Amygdala (tissue), 56 donors: ENCODE data around the gene FGF21.
"Not testable (repeated sequence)": the region's sequence is repeated elsewhere in the genome, so short reads cannot be mapped to it uniquely, and the experiment has no call there.

Source experiments
- DNase-seq, 56 donors: peaks; one replicate each; lab custom pipeline; 2025; lab: John Stamatoyannopoulos, UW

The FGF21 gene, protein sequence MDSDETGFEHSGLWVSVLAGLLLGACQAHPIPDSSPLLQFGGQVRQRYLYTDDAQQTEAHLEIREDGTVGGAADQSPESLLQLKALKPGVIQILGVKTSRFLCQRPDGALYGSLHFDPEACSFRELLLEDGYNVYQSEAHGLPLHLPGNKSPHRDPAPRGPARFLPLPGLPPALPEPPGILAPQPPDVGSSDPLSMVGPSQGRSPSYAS

GRCh38 chr19:48755084-48755641 lies at the start of gene FGF21:
Gene FGF21 (plus strand): TSS chr19:48755524. CDS start chr19:48756237, 713 bp downstream.
- DNase-seq: no peak

DNA sequence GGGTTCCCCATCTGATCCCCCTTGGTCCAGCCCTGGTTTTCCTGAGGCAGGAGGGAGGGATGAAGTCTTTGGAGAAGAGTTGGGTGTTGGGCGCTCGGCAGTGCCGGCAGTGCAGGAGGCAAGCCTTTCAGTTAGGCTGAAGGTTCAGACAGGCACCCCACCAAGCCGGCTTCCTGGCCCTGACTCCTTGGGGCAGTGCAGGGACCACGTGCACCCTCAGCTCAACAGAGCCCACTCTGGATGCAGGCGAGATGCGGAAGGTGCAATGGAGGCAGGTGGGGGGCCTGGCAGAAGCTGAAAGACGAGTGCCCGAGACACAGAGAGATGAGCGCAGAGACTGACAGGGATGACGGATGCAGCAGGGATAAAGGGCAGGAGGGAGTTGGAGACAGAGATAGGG lies 46.9 kb upstream of the FGF21 start:
- no peak for DNase-seq

- DNase-seq: no peak
Observed at GRCh38 chr19:48711106-48711662, 44.1 kb upstream of the FGF21 start.

- peak in 4 of 56 donors; percentile 29 to 58 (median 46) for DNase-seq
Observed at GRCh38 chr19:48713041-48713863, 42.1 kb upstream of the FGF21 start.

- DNase-seq: peak; percentile 86 to 100 (median 99)
Observed at GRCh38 chr19:48713864-48714755, 41.2 kb upstream of the FGF21 start.

- peak in 1 of 56 donors; percentile 13 for DNase-seq
Observed at GRCh38 chr19:48714759-48715675, 40.3 kb upstream of the FGF21 start.

GRCh38 chr19:48715681-48716171 lies 39.6 kb upstream of the FGF21 start:
- DNase-seq: peak in 1 of 56 donors; percentile 27

GRCh38 chr19:48716562-48717291 lies 38.6 kb upstream of the FGF21 start:
- peak in 52 of 56 donors; percentile 8 to 81 (median 56) for DNase-seq

DNA sequence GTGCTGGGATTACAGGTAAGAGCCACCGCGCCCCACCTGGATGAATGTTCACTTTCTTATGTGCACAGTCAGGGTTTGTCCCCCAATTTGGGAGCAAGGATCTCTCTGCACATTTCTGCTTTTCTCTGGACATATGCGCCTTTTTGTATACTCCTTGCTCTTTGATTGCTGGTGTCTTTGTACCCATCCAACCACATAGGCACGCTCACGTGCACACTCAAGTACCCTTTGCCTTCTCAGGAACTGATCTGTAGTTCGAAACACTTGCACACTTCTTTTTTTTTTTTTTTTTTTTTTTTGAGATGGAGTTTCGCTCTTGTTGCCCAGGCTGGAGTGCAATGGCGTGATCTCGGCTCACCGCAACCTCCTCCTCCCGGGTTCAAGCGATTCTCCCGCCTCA lies 37.2 kb upstream of the FGF21 start:
- not testable (repeated sequence) for DNase-seq

- no peak for DNase-seq
Observed at GRCh38 chr19:48718711-48719231, 36.6 kb upstream of the FGF21 start.

DNA sequence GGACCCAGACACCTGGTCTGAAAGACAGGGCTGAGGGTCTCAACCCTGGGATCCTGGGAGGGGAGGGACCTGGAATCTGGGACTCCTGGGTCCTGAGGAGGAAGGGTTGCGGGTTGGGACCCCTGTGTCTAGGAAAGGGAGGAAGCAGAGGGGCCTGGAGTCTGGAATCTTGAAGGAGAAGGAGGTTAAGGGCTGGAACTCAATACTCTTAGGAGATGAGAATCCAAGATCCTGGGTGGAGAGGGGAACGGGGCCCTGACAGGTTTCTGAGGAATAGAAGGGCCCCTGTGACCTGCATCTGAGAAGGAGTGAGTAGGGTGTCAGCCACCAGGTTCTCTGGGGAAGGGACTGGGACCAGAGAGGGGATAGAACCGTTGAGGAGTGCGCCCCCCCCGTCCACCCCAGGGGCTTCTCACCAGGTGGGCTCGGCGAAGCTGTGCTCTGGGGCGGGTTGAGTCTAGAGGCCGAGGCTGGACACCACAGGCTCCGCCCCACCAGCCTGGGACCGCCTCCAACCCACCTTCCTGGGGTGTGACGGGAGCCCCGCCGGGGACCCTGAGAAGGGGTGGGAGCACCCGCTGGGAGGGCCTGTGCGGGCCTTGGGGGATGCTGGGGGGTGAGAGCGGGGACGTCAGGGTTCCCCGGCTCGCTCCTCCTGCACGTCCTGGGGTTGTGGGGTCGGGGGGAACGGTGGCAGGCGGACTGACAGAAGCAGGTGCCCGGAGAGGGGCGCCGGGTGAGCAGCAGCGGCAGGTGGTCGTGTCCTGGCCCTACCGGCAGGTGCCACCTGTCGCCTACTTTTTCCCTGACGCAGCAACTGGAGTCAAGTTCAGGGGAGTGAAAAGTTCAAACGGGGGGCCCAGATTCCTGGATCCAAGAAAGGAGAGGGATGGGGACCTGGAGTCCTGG lies 35.8 kb upstream of the FGF21 start, which contains the start of gene MAMSTR:
Gene MAMSTR, minus strand, starts transcription at position 463 of the 909 bp plus-strand sequence. CDS start 694 bp downstream, outside the sequence.
- DNase-seq: no peak

DNA sequence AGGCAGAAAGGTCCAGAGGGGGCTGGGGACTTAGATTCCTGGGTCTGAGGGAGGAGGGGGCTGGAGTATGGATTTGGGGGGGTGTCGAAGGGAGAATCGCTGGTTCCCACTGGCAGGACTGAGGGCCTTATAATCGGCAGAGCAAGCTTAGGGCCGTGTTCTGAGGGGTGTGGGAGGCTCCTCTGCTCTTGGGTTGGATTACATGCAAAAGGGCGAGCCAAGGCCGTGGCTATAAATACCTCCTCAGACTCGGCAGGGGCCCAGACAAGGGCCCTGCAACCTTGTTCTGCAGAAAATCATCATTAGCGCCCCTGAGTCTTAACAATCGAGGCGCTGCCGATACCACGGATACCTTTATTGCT lies 35.1 kb upstream of the FGF21 start:
- no peak for DNase-seq

DNA sequence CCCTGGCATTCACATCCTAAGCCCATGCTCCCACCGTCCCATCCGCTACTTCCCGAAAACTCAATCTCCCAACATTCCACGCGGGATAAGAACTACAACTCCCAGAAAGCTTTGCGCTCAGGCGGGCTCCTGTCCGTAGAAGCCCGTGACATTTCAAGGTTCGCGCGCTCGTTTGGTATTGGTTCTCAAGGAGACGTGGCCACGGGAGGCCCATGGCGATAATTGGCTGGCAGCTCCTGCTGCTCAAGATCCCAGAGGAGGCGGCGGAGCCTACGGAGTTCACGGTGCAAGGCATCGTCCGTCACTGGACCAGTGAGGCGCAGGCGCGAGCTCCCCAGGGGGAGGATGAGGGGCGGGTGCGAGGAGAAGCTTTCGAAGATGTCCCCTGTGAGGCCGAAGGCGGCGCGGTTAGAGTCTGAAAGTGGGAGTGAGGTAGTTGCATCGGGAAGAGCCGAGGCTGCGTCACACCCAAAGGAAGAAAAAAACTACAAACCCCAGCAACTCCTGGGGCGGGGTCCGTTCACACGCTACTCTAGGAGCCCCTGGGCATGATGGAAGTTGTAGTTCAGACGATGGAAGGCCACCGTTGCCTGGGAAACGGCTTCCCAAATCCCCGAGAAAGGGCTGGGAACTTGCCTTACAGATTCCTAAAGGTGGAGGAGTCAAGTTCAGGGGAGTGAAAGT lies 34.6 kb upstream of the FGF21 start:
- peak; percentile 71 to 100 (median 98) for DNase-seq

DNA sequence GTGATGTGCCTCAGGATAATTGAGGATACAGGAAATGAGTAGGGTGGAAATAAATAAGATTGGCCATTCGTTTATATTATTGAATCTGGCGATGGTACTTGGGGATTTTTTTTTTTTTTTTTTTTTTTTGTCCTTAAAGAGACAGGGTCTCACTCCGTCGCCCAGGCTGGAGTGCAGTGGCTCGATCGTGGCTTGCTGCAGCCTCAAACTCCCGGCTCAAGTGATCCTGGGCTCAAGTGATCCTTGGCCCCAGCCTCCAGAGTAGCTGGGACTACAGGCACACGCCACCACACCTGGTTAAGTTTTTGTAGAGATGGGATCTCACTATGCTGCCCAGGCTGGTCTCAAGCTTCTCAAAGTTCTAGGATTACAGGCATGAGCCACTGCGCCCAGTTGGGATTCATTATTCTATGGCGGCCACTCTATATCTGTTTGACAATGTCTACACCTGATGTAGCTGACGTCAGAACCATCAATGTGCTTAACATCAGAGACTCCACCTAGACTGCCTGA lies 33.1 kb upstream of the FGF21 start:
- no peak for DNase-seq

- DNase-seq: peak in 14 of 56 donors; percentile 7 to 49 (median 25)
Observed at GRCh38 chr19:48724796-48725753, 30.2 kb upstream of the FGF21 start.
